ENCODE measurements around the gene LMOD2. TPM values are rescaled to one million over a fixed set of nuclear protein-coding genes. Genes with fewer than 3 reads are reported as not detected.

Gene LMOD2
- total RNA-seq, 3 donors from 2014 or later: 0.63 TPM; not detected in 2

- TF ChIP-seq CTCF (IDR thresholded peaks at IDR 0.05): no peak
- H3K4me1 ChIP-seq (ENCODE audit: low read depth): no peaks in the 10 kb centered on the region
- no peak overlapping the region for H3K4me3 ChIP-seq
- intact Hi-C loops (cut with DNase I, micrococcal nuclease): no loop called here
- ATAC-seq (no peak), DNase-seq (no peak)
- no peaks in the 10 kb centered on the region for H3K9me3 ChIP-seq
- no peaks in the 10 kb centered on the region for H3K36me3 ChIP-seq (ENCODE audit: low read depth)
Measured at GRCh38 chr7:123641901-123642300, 13.8 kb upstream of the LMOD2 start.

DNA sequence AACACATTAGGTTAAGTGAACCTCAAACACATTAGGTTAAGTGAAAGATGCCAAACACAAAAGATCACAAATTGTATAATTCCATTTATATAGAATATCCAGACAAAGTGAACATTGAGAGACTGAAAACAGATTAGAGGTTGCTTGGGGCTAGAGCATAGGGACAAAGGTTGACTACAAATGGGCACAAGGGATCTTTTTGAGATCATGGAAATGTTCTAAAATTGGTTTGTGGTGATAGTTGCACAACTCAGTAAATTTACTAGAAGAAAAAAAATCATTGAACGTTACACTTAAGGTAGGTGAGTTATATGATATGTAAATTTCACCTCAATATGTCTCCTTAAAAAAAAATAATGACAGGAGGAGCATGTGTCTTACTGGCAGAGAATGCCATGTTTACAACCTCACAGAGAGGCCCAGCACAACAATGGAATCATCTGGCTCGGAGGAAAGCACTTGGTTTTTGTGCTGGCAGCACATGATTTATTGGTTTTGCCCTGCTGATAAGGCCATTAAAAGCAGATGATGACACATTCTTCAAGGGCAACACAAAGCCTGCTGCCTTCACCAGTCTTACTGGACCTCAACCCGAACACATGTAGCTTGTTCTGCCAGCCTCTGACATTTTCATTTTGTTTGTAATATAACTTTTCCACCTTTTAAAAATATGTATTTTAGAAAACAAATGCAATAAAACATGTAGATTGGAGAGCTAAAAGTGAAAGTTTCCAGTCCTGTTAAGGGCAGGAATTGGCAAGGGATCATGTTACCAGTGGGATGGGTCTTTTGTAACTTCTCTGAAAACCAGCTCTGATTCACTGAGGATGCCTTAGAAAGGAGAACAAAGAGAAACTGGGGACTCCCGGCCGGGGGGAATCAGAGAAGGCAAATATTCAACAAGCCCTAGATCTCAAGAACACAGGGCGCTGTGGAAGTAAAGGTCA is 11.9 kb upstream of the LMOD2 start:
- ATAC-seq: peak; percentile 52
- H3K9me3 ChIP-seq: no peaks in the 10 kb centered on the region
- intact Hi-C loops (cut with DNase I, micrococcal nuclease): no loop called here
- H3K4me1 ChIP-seq (ENCODE audit: low read depth): no peaks in the 10 kb centered on the region
- DNase-seq: no peak
- no peak overlapping the region for H3K4me3 ChIP-seq
- no peaks in the 10 kb centered on the region for H3K36me3 ChIP-seq (ENCODE audit: low read depth)
- no peak for TF ChIP-seq CTCF (IDR thresholded peaks at IDR 0.05)

GRCh38 chr7:123645516-123645915 is 10.2 kb upstream of the LMOD2 start:
- Histone ChIP-seq H3K36me3 (ENCODE audit: low read depth) (no peaks in the 10 kb centered on the region), H3K9me3 (no peaks in the 10 kb centered on the region), H3K4me3 (no peak overlapping the region), H3K4me1 (ENCODE audit: low read depth) (no peaks in the 10 kb centered on the region)
- DNase-seq: no peak
- intact Hi-C loops (cut with DNase I, micrococcal nuclease): no loop called here
- TF ChIP-seq CTCF (IDR thresholded peaks at IDR 0.05): no peak
- ATAC-seq: no peak

DNA sequence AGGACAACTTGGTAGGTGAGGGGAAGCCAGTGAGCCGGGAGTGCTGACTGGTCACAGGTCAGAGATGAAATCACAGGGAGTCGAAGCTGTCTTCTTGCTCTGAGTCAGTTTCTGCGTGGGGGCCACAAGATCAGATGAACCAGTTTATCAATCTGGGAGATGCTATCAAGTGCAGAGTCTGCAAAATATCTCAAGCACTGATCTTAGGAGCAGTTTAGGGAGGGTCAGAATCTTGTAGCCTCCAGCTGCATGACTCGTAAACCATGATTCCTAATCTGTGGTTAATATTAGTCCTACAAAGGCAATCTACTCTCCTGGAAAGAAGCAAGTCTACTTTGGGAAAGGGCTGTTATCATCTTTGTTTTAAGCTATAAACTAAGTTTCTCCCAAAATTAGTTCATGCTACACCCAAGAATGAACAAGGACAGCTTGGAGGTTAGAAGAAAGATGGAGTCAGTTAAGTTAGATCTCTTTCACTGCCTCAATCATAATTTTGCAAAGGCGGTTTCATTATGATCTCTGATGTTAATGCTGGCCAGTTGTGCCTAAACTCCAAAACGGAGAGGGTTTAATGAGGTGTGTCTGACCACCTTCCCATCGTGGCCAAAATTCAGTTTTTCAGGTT is 8.4 kb upstream of the LMOD2 start:
- no peaks in the 10 kb centered on the region for H3K4me1 ChIP-seq (ENCODE audit: low read depth)
- H3K9me3 ChIP-seq: no peaks in the 10 kb centered on the region
- ATAC-seq: no peak
- H3K36me3 ChIP-seq (ENCODE audit: low read depth): no peaks in the 10 kb centered on the region
- intact Hi-C loops (cut with DNase I, micrococcal nuclease): no loop called here
- H3K4me3 ChIP-seq: no peak overlapping the region
- DNase-seq: no peak
- no peak for TF ChIP-seq CTCF (IDR thresholded peaks at IDR 0.05)

DNA sequence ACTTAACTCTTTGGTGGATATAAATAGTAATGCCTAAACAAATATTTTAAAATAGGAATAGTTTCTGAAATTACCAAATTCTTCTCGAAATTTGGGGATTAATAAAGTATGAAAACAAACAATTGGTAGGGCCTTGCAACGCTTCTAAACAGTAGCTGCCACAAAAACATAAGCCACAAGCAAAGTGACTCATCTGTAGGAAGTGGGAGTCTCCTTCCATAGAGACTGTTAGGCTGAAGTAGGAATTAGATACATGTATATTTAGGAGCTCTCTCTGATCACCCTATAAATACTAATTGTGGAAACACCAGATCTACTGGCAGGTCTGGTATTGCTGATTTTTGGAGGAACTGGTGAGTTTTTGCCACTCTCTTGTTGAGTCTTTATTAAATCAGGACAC is 5.7 kb upstream of the LMOD2 start:
- no peak for ATAC-seq
- no peaks in the 10 kb centered on the region for H3K4me1 ChIP-seq (ENCODE audit: low read depth)
- no peak for TF ChIP-seq CTCF (IDR thresholded peaks at IDR 0.05)
- no peaks in the 10 kb centered on the region for H3K9me3 ChIP-seq
- intact Hi-C loops (cut with DNase I, micrococcal nuclease): no loop called here
- no peak overlapping the region for H3K4me3 ChIP-seq
- H3K36me3 ChIP-seq (ENCODE audit: low read depth): no peaks in the 10 kb centered on the region
- DNase-seq: no peak
